ENCODE data around the gene BDKRB2.

BDKRB2 gene

DNA sequence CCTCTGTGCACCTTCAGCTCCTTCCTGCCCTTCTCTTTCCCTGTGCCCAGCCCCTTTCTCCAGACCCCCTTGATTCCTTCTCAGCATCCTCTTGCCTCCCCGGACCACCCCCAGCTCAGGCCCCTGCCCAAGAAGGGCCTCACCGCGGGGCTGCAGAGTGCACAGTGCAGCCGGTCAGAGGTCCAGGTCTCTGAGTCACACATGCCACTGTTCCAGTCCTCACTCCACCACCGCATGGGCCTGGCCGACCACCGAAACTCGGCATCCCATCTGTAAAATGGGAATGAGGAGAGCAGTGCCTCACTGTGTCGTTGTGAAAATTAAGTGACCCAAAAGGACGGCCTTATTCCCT lies 64.7 kb downstream of the BDKRB2 start:
- DNase-seq (ENCODE audit: low read depth) = no peak
- H3K4me3 ChIP-seq (replicated peaks; ENCODE audit: low read depth, low read length) = no peak overlapping the region
- no peak for TF ChIP-seq CTCF (IDR thresholded peaks at IDR 0.05; ENCODE audit: low read length, missing control alignments)

- H3K4me3 ChIP-seq (replicated peaks; ENCODE audit: low read depth, low read length) = no peak overlapping the region
- TF ChIP-seq CTCF (IDR thresholded peaks at IDR 0.05; ENCODE audit: low read length, missing control alignments) = no peak
- DNase-seq (ENCODE audit: low read depth) = peak; percentile 29
Observed at GRCh38 chr14:96270565-96271420, 66.2 kb downstream of the BDKRB2 start.

GRCh38 chr14:96271421-96271762 lies 66.8 kb downstream of the BDKRB2 start:
- no peak for TF ChIP-seq CTCF (IDR thresholded peaks at IDR 0.05; ENCODE audit: low read length, missing control alignments)
- H3K4me3 ChIP-seq (replicated peaks; ENCODE audit: low read depth, low read length) = no peak overlapping the region
- DNase-seq (ENCODE audit: low read depth) = no peak

DNA sequence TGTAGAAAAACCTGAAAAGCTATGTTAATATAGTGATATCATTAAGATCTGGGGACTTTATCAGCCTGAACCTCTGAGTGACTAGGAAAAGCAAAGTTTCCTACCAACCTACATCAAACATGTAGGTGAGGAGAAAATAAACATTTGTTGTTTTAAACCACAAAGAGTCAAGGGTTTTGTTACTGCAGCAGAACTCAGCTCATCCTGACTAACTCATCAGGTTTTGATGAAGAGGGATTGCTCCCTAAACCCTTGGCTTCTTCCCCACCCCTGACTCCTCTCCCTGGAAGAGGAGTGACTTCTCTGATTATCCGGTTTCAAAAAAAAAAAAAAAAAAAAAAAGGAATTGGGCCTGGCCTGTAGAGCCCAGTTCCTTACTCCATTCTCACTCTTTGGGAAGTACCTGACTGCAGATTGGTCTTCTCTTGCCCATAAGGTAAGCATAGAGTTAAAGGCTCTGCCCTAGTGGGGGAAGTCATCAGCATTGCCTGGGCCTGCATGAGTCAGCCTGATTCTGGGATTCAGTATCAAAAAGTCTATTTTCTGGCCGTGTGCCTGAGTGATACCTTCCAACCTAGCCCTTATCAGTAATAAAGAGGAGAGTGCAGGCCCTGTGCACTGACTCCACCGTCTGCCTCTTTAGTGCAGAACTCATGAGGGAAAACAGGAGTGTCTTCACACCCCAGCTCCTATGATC lies 68.3 kb downstream of the BDKRB2 start:
- no peak for DNase-seq (ENCODE audit: low read depth)
- no peak overlapping the region for H3K4me3 ChIP-seq (replicated peaks; ENCODE audit: low read depth, low read length)
- TF ChIP-seq CTCF (IDR thresholded peaks at IDR 0.05; ENCODE audit: low read length, missing control alignments) = no peak

GRCh38 chr14:96273629-96274028 lies 69.0 kb downstream of the BDKRB2 start:
- no peak for TF ChIP-seq CTCF (IDR thresholded peaks at IDR 0.05; ENCODE audit: low read length, missing control alignments)
- no peak overlapping the region for H3K4me3 ChIP-seq (replicated peaks; ENCODE audit: low read depth, low read length)
- no peak for DNase-seq (ENCODE audit: low read depth)

GRCh38 chr14:96274122-96274521 lies 69.5 kb downstream of the BDKRB2 start:
- TF ChIP-seq CTCF (IDR thresholded peaks at IDR 0.05; ENCODE audit: low read length, missing control alignments) = no peak
- no peak overlapping the region for H3K4me3 ChIP-seq (replicated peaks; ENCODE audit: low read depth, low read length)
- DNase-seq (ENCODE audit: low read depth) = no peak

Data from fibroblast of pulmonary artery (primary cell).